ENCODE measurements around the gene STX18.
"Not testable (repeated sequence)": the region's sequence is repeated elsewhere in the genome, so short reads cannot be mapped to it uniquely, and the experiment has no call there.

Gene STX18

GRCh38 chr4:4481399-4481994, 60.4 kb downstream of the STX18 start:
- no peaks in the 10 kb centered on the region for H3K9me3 Mint-ChIP-seq
- peaks cover 29% of the 10 kb centered on the region for H3K4me1 Mint-ChIP-seq
- H3K36me3 Mint-ChIP-seq: peaks cover 7% of the 10 kb centered on the region
- no peaks in the 10 kb centered on the region for H3K27me3 Mint-ChIP-seq
- H3K4me3 Mint-ChIP-seq: no peak overlapping the region
- no peak overlapping the region for H3K27ac Mint-ChIP-seq

- H3K9me3 Mint-ChIP-seq: no peaks in the 10 kb centered on the region
- H3K36me3 Mint-ChIP-seq: peaks cover 7% of the 10 kb centered on the region
- no peak overlapping the region for H3K4me3 Mint-ChIP-seq
- peaks cover 29% of the 10 kb centered on the region for H3K4me1 Mint-ChIP-seq
- no peaks in the 10 kb centered on the region for H3K27me3 Mint-ChIP-seq
- H3K27ac Mint-ChIP-seq: no peak overlapping the region
Measured at GRCh38 chr4:4480685-4481398, 61.0 kb downstream of the STX18 start.

- no peaks in the 10 kb centered on the region for H3K9me3 Mint-ChIP-seq
- H3K4me1 Mint-ChIP-seq: peaks cover 29% of the 10 kb centered on the region
- H3K4me3 Mint-ChIP-seq: no peak overlapping the region
- peaks cover 7% of the 10 kb centered on the region for H3K36me3 Mint-ChIP-seq
- H3K27ac Mint-ChIP-seq: no peak overlapping the region
- no peaks in the 10 kb centered on the region for H3K27me3 Mint-ChIP-seq
Measured at GRCh38 chr4:4480205-4480604, 61.6 kb downstream of the STX18 start.

- no peak overlapping the region for H3K27ac Mint-ChIP-seq
- peaks cover 7% of the 10 kb centered on the region for H3K36me3 Mint-ChIP-seq
- no peak overlapping the region for H3K4me3 Mint-ChIP-seq
- no peaks in the 10 kb centered on the region for H3K9me3 Mint-ChIP-seq
- peaks cover 26% of the 10 kb centered on the region for H3K4me1 Mint-ChIP-seq
- H3K27me3 Mint-ChIP-seq: no peaks in the 10 kb centered on the region
Measured at GRCh38 chr4:4479366-4479765, 62.5 kb downstream of the STX18 start.

GRCh38 chr4:4477796-4478195, 64.1 kb downstream of the STX18 start:
- no peaks in the 10 kb centered on the region for H3K27me3 Mint-ChIP-seq
- H3K36me3 Mint-ChIP-seq: peaks cover 7% of the 10 kb centered on the region
- H3K4me3 Mint-ChIP-seq: no peak overlapping the region
- peaks cover 24% of the 10 kb centered on the region for H3K4me1 Mint-ChIP-seq
- H3K27ac Mint-ChIP-seq: no peak overlapping the region
- no peaks in the 10 kb centered on the region for H3K9me3 Mint-ChIP-seq

GRCh38 chr4:4477391-4477790, 64.5 kb downstream of the STX18 start:
- Mint-ChIP-seq H3K4me1 (peaks cover 20% of the 10 kb centered on the region), H3K9me3 (no peaks in the 10 kb centered on the region), H3K27me3 (no peaks in the 10 kb centered on the region), H3K27ac (no peak overlapping the region), H3K4me3 (no peak overlapping the region), H3K36me3 (peaks cover 7% of the 10 kb centered on the region)

- Mint-ChIP-seq H3K4me3 (no peak overlapping the region), H3K4me1 (peaks cover 7% of the 10 kb centered on the region)
Measured at GRCh38 chr4:4474476-4474875, 67.4 kb downstream of the STX18 start.

GRCh38 chr4:4472344-4472958, 69.4 kb downstream of the STX18 start:
- Mint-ChIP-seq H3K27me3 (no peaks in the 10 kb centered on the region), H3K4me1 (peaks cover 7% of the 10 kb centered on the region), H3K27ac (no peak overlapping the region), H3K36me3 (peaks cover 16% of the 10 kb centered on the region), H3K4me3 (no peak overlapping the region), H3K9me3 (no peaks in the 10 kb centered on the region)

More at GRCh38 chr4:4474476-4474875, 67.4 kb downstream of the STX18 start:
- Mint-ChIP-seq H3K27ac (no peak overlapping the region), H3K36me3 (peaks cover 14% of the 10 kb centered on the region), H3K27me3 (no peaks in the 10 kb centered on the region), H3K9me3 (no peaks in the 10 kb centered on the region)

GRCh38 chr4:4471195-4471594, 70.7 kb downstream of the STX18 start:
- Mint-ChIP-seq H3K36me3 (peaks cover 28% of the 10 kb centered on the region), H3K4me3 (no peak overlapping the region), H3K4me1 (peaks cover 7% of the 10 kb centered on the region), H3K27ac (peak overlapping the region; percentile 10), H3K9me3 (no peaks in the 10 kb centered on the region), H3K27me3 (no peaks in the 10 kb centered on the region)

- Mint-ChIP-seq H3K4me3 (no peak overlapping the region), H3K4me1 (peaks cover 7% of the 10 kb centered on the region), H3K9me3 (no peaks in the 10 kb centered on the region), H3K27me3 (no peaks in the 10 kb centered on the region), H3K36me3 (peaks cover 35% of the 10 kb centered on the region), H3K27ac (no peak overlapping the region)
Measured at GRCh38 chr4:4470208-4470607, 71.6 kb downstream of the STX18 start.

- not testable (repeated sequence) for H3K27me3 Mint-ChIP-seq, H3K9me3 Mint-ChIP-seq, H3K27ac Mint-ChIP-seq, H3K4me3 Mint-ChIP-seq
- peaks cover 34% of the 10 kb centered on the region for H3K36me3 Mint-ChIP-seq
- H3K4me1 Mint-ChIP-seq: peaks cover 24% of the 10 kb centered on the region
Measured at GRCh38 chr4:4465238-4465637, 76.6 kb downstream of the STX18 start.

- peaks cover 29% of the 10 kb centered on the region for H3K36me3 Mint-ChIP-seq
Measured at GRCh38 chr4:4462970-4463369, 78.9 kb downstream of the STX18 start.

GRCh38 chr4:4461850-4462249, 80.0 kb downstream of the STX18 start:
- H3K4me1 Mint-ChIP-seq: peaks cover 24% of the 10 kb centered on the region
- no peak overlapping the region for H3K4me3 Mint-ChIP-seq
- peak overlapping the region; percentile 14 for H3K27ac Mint-ChIP-seq
- peaks cover 20% of the 10 kb centered on the region for H3K36me3 Mint-ChIP-seq
- no peaks in the 10 kb centered on the region for H3K9me3 Mint-ChIP-seq
- H3K27me3 Mint-ChIP-seq: no peaks in the 10 kb centered on the region

More at GRCh38 chr4:4462970-4463369, 78.9 kb downstream of the STX18 start:
- Mint-ChIP-seq H3K4me1 (peaks cover 24% of the 10 kb centered on the region), H3K9me3 (no peaks in the 10 kb centered on the region), H3K27ac (peak overlapping the region; percentile 23), H3K4me3 (no peak overlapping the region), H3K27me3 (no peaks in the 10 kb centered on the region)

- no peaks in the 10 kb centered on the region for H3K9me3 Mint-ChIP-seq
- H3K36me3 Mint-ChIP-seq: peaks cover 14% of the 10 kb centered on the region
- H3K27me3 Mint-ChIP-seq: no peaks in the 10 kb centered on the region
- peaks cover 24% of the 10 kb centered on the region for H3K4me1 Mint-ChIP-seq
- no peak overlapping the region for H3K27ac Mint-ChIP-seq
- H3K4me3 Mint-ChIP-seq: no peak overlapping the region
Measured at GRCh38 chr4:4461178-4461577, 80.7 kb downstream of the STX18 start.

GRCh38 chr4:4460759-4461158, 81.1 kb downstream of the STX18 start:
- Mint-ChIP-seq H3K27ac (no peak overlapping the region), H3K27me3 (no peaks in the 10 kb centered on the region), H3K9me3 (no peaks in the 10 kb centered on the region), H3K4me1 (peaks cover 24% of the 10 kb centered on the region), H3K4me3 (no peak overlapping the region), H3K36me3 (peaks cover 10% of the 10 kb centered on the region)

- peak overlapping the region; percentile 63 for H3K27ac Mint-ChIP-seq
- H3K9me3 Mint-ChIP-seq: no peaks in the 10 kb centered on the region
- no peak overlapping the region for H3K4me3 Mint-ChIP-seq
- H3K27me3 Mint-ChIP-seq: no peaks in the 10 kb centered on the region
- H3K4me1 Mint-ChIP-seq: peaks cover 15% of the 10 kb centered on the region
- peaks cover 7% of the 10 kb centered on the region for H3K36me3 Mint-ChIP-seq
Measured at GRCh38 chr4:4459181-4459580, 82.7 kb downstream of the STX18 start.

Measured in activated naive CD4-positive, alpha-beta T cell treated with anti-CD3 and anti-CD28 coated beads, Interleukin-2, amount 50 U/mL, for 24 hours (primary cell).